GM18526 (cell line): ENCODE data around the gene BEX1.

ENCODE experiments used
- POLR2A ChIP-seq: IDR thresholded peaks from 3 replicates; pipeline ENCODE4 v1.6.1; 2011; ENCODE audit not compliant: insufficient read length; ENCODE audit errors: extremely low read depth

Gene BEX1

DNA sequence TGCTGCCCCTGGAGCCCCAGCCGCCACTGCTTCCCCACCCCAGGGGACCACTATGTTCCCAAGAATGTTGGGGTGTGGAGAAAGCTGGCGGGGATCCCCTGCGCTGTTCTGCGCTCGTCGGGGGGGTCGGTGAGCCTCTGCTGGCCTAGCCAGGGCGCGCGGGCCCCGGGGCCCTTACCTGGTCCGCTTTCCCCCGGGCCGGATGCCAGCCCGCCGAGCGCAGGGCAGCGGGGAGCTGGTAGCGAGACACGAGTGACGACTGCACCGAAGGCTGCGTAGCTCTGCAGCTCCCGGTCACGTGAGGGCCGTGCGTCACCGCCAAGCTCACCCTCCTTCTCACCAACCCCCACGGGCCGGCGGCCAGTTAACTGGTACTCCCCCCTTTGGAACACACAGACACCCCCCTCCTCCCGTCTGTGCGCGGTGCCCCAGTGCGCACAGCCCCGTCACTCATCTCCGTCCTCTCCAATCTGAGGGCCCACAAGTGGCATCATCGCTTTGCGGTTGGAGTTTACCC, at the start of gene BEX1:
Gene BEX1, minus strand, starts transcription at position 254 of the 517 bp plus-strand sequence. CDS start 897 bp downstream, outside the sequence.
- no peak for TF ChIP-seq POLR2A

DNA sequence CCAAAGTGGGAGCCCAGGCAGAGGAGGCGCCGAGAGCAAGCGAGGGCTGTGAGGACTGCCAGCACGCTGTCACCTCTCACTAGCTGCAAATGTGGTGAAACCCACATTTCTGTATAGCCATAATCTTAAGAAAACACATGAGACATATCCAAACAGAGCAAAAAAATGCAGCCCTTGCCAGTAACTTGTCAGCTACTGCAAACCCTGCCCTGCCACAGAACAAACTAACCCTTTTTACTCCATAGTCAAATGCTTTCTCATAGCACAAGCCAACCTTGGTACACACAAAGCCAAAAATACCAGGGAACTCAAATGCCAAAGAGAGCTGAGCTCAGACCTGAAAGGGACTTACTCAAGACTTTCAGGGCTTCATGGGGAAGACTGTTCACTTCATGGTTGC, 43.9 kb upstream of the BEX1 start:
- TF ChIP-seq POLR2A = no peak

DNA sequence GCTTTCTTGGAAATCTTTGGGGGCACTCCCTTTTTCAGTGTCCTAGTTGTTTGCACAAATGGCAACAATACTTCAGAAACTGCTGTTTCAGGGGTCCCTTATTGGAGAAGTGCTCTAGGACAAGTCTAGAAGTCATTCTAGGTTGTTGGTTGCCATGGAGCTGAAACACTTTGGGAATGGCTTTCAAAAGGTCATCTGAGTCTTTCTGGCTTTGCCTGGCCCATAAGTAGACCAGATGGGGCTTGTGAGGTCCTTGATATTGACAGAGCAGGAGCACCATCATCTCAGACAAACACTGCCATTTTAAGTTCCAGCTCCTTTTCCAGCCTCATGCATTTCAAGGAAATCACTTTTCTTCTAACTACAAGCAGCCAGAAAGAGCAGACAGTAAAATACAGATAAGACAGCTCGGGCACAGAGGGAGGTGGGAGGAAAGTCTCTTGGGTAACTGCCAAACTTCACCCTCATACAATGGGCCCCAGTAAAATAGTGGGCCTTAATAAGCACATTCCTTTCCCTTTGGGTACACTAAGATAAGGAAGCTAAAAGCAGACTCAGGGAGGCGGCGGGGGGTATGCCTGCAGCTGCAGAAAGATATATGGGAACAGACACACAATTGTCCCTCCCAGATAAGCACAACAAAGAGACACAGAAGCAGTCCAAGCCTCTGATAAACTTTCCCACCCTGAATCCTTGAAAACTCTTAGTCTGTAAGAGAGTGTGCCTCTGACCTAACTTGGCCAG, 37.5 kb upstream of the BEX1 start:
- no peak for TF ChIP-seq POLR2A

DNA sequence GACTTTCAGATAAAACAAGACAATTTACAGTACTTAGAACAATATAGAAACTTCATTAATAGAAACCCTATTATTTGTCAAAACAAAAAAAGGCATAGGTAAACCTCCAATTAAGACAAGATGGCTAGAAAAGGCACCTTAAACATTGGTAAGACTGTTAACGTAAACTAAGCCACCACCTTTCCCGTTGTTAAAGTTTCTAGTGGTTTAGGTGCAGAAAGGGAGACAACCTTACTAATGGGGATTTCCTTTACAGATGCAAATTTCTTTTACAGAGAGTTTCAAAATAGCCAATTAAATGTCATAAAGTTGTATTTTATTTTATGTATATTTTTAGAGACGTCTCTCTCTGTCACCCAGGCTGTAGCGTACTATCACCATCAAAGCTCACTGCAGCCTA, 36.5 kb upstream of the BEX1 start:
- no peak for TF ChIP-seq POLR2A

DNA sequence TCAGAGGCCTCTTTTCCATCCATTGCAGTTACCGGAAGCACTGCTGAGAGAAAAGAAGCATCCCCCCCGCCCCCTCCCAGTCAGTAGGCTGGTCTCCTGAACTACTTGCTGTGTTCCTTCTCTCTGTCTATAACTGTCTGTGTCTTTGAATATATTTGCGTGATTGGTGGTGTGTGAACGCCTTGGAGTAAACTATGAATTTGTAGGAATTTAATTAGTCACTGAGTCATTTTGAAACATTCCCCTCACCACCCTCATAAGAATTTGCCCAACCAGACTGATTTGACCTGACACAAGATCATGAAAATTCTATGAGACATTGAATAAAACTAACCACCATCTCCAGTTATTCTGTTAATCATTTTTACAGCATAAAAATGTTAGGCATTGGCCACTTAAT, 35.7 kb upstream of the BEX1 start:
- no peak for TF ChIP-seq POLR2A

GRCh38 chrX:103098488-103098887, 34.5 kb upstream of the BEX1 start:
- no peak for TF ChIP-seq POLR2A

DNA sequence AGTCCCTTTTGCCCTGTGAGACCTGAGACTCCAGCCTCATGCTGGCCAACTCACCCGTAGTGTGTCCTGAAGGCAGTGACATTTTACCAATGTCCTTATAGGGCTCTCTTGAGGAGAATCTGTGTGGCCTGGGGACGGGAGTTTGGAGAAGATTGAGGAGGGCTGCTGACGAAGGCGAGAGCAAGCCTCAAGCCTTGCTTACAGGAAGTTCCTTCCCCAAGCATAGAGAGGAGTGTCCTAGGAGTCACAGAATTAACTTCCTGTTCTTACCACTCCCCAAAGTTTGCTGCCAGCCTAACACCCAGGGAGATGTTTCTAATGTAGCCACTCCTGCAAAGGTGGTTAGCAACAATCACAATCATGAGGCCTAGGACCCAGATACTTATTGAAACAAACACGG, 29.0 kb upstream of the BEX1 start, which contains the start of gene NXF3:
Gene NXF3, minus strand, starts transcription at position 202 of the 400 bp plus-strand sequence. Its CDS starts 120 bp downstream, at position 82.
- no peak for TF ChIP-seq POLR2A

DNA sequence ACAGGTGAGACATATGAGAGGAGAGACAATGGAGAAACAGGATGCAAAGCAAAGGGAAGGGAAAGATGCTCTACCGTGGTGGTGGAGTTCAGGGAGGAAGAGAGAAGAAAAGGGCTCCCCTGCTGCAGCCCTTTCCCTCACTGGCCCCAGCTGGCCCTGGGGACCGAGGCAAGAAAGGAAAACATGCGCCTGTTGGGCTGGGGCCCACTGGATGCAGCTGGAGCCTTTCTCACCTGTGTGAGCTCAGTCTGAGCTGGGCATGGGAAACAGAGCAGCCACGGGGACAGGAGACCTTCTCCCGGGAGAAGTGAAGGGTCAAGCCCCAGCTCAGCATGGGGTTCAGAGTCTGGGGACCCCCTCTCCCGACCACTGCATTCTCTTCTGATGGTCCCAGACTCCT, 17.1 kb upstream of the BEX1 start:
- TF ChIP-seq POLR2A = no peak

DNA sequence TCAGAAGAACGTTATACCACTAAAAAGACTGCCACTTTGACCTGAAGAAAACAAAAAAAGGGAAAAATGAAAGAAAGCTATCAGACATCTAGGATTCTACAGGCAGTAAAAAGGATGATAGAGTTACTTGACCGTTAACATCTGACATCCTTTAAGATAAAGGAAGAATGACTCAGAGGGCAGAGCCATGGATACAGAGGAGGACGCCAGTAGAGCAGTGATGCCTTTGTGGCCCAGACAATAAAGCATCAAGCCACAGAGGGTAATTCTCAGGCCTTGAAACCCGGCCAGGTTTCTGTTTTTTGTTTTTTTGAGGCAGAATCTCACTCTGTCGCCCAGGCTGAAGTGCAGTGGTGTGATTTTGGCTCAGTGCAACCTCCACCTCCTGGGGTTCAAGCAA, 9.5 kb upstream of the BEX1 start:
- TF ChIP-seq POLR2A = no peak

GRCh38 chrX:103066606-103067005, 2.6 kb upstream of the BEX1 start:
- no peak for TF ChIP-seq POLR2A

DNA sequence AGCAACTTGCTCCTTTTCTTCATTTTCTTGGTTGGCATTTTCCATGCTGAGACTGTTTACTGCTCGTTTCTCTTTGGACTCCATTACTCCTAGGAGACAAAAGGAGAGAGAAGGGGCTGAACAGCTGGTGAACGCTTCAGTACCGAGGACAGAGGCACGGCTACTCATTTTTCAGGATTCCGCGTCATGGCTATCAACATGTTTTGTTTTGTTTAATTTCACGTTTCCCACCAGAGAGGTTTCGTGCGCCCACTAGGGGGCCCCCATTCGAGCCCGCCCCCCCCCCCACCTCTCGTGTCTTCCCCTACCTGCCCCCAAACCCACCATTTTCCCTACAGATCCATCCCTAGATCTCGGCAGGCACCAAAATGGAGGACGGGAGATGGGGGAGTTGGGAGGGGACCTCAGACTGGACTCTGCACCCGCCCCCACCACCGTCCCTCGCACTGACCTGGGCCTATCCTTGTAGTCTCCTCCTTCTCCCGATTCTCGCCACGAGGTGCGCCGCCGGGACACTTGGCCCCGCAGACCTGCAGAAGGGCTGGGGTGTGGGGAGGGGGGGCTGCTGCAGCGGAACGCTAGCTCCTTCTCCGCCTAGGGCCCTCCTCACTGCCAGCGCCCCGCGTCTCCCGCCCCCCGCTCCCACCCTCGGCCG, 653 bp downstream of the BEX1 start:
- TF ChIP-seq POLR2A = no peak

- no peak for TF ChIP-seq POLR2A
Observed at GRCh38 chrX:103061486-103061885, 2.5 kb downstream of the BEX1 start.

GRCh38 chrX:103056902-103057301, 7.1 kb downstream of the BEX1 start:
- TF ChIP-seq POLR2A = no peak

- no peak for TF ChIP-seq POLR2A
Observed at GRCh38 chrX:103052625-103053024, 11.3 kb downstream of the BEX1 start.

DNA sequence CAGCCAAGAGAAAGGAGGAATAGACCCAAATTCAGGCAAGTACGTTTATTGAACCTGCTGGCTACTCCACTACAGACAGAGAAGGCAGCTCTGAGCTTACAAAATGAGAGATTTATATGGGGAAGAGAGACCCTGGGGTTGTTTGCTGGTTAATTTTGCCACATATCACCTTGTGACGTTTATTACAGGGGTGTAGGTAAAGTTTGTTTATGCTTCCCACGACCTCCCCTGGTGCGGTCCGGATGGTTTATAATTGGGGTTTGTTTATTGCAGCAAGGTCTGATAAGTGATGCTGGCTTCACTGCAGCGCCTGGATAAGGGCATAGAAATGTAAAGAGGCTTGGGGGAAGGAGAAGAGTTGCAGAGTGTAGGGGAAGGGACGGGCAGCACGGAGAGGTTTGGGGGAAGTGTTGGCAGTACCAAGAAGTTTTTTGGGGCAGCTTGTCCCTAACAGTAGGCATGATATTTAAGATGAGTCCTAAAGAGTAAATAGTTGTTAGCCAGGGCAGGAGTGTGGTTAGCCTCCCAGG, 12.6 kb downstream of the BEX1 start:
- TF ChIP-seq POLR2A = no peak

GRCh38 chrX:103017542-103017941, 46.4 kb downstream of the BEX1 start:
- no peak for TF ChIP-seq POLR2A
